MV-4-11 (cell line): ENCODE data around the gene AGAP1.

Source experiments
- DNase-seq: peaks from one replicate; lab custom pipeline; 2025; lab: John Stamatoyannopoulos, UW

The AGAP1 gene

DNA sequence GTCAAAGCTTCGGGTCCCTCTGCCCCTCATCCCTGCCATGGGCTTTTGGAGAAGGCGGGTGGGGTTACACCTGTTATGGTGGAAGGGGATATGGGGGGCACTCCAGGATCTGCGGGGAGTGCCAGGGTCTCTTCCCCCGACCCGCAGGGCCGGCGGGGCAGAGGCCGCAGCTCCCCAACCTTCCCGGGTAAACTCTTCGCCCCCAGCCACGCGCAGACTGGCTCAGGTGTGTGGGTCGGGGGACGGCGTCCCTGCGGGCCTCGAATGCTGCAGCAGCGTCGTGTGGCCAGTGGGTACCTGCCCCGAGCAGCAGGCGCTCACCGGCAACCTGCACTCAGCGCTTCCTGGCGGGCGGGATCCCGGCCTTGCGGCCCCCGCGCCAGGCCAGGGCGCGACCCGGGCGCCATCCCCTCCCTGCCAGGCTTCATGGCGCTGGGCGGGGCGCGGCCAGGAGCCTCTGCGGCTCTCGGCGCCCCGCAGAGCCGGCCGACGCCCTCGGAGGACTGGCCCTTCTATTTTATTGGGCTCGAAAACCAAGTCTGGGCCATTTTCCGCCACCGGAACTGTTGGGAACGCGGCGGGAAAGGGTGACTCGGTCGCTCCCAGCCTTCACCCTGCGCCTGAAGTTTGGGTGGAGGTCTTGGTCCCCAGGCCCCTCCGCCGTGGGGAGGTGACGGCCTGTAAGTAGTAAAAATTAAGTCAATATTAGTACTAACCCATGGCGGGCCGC, 669.8 kb downstream of the AGAP1 start:
- no peak for DNase-seq

DNA sequence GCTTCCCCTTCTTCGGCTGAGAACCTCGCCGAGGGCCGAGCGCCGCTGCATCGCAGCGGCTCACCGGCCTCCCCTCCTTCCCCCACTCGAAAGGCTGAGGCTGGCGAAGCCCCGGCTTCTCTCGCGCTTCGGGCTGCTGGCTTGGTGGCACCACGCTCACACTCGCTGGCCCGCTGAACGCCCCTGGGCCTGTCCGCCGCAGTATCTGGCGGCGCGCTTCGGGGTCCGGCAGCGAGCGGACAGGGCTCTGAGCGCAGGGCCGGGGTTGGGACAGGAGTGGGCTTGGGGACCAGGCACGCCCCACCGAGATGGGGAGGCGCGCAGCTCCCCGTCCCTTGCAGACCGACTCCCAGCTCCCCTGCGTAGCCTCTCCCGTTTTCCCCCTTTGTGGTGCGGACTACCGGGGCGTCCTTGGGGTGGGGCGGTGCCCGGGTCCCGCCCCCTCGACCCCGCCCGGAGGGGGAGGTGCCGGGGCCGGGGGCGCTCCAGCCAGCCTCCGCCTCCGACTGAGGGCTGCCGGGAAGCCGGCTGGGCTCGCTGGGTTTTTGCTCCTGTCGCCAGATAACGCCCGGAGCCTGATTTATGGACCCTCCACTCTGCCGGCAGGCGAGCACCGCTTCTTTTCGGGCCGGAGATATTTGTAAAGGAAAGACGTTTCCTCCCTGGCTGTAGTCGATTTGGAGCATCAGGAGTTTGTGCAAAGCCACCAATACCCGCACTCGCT, 670.5 kb downstream of the AGAP1 start:
- no peak for DNase-seq

DNA sequence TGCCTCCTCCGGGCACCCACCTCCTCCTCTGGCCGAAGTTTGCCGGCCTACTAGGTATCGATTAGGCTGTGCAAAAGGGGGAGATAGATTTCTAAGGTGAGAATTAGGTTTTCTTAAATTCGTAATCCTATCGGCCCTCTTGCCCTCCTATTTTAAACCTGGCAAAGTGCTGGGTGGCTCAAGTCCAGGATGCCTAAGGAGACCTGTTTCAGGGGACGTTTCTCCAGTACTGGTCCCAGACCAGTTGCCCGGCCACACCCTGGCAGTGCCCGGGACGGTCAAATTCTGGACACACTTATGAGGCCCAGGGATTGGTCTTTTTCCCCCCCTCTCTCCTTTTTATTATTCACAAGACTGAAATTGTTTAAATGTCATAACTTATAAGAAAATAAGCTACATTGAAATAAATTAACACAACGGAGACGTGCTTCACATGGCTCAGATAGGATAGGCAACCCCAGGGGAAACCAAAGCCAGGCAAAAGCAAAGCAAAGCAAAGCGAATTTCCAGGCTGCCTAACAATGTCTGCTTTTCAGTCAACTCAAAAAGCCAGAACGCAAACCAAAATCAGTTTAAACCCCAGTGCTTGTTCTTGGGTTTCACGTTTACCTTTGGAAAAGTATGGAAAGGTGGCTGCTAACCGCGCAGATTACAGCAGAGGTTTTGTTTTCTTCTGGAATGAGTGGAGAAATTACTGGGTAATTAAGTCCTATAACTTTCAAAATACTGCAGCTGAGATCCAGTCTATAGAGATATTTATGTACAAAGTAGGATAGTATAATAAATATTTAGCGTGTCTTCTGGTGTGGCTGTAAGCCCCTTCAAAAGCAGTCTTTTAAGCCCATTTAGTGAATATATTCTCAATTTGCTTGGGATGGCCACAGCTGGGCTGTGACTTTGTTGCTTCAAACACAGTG, 671.3 kb downstream of the AGAP1 start:
- DNase-seq: no peak

DNA sequence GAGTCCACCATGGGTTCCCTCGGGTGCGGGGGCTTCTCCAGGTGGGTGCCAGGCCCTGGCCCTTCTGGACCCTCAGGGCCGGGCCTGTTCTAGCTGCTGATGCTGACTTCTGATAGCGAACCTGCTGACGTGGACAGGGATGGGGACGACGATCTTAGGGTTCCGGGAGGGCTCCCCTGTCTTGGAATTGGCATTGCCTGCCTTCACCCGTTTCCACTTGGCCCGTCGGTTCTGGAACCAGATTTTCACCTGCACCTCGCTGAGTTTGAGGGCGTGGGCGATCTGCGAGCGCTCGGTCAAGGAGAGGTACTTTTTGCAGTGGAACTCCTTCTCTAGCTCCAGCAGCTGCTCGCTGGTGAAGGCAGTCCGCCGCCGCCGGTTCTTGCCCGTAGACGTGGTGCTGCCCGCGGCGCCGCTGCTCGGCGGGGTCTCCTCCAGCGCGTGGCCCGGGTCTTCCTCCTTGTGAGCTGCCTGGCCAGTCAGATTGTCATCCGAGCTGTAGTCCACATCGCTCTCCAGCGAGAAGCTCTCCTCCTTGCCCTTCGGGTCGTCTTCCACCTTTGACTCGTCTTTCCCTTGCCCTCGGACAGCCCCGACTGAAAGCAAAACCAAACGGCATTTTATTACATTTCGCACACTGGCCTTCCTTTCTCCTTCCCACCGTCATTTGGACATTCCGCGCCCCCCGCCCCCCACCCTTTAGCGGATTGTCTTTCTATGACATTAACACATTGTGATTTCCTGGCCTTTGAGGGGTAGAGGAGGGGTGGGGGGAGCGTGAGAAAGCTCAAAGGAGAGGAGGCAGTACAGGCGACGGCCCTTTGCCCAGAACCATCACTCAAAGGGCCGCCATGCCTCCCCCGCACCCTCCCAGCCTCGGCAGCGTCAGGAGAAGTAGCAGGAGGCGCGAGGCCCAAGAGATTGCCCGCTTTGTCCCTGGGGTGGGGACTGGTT, 672.3 kb downstream of the AGAP1 start:
- no peak for DNase-seq

DNA sequence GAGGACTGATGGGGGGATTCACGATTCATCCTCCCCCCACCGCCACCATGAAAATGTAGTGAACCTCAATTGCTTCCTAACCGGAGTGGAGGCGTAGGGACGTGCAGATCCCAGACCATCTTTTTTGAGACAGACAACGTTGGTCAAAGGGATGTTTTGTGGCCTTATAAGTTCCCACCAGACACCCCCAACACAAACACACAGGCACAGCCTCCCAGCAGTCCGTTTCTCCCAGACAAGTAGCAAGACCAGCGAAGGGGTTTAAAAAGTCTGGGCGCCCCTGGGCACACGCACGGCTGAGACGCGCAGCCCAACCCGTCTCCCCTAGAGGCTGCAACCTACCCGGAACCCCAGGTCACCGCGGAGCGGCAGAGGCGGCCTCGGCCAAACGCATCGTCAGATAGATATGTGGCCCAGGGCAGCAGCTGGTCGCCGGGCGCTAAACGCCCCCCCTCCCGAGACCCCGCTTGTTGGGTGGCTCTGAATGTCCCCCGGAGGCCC, 673.0 kb downstream of the AGAP1 start:
- DNase-seq: no peak

DNA sequence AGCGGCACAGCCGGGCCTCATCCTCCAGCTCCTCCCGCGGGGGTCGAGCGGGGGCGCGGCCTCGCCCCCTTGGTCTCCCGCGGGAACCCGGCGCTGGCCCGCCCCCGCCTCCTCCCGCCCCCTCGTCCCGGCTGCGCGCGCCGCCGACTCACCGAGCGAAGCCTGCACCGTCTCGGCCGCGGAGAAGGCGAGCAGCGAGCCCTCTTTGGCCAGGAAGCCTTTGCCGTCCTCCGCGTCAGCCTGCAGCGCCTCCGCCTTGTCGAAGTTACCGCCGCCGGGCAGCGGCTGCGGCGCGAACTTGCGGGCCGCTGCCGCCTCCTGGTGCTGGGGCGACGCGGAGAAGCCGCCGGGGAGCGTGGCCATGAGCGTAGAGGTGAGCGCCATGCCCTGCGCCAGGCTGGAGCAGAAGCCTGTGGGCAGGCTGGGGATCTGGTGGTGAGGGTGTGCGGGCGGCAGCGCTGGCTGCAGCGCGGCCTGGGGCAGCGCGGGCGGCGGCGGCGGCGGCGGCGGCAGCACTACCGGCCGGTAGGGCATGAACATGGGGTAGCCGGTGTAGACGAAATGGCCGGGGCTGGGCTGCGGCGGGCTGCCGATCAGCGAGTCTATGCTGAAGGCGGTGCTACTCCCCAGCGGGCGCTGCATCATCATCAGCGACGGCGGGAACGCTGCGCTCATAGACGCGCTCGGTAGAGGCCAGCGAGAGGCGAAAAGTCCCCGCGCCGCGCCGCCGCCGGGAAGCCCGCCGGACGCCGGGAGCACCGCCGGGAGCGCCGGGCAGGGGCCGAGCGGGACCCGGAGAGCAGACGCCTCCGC, 673.7 kb downstream of the AGAP1 start:
- DNase-seq: no peak

DNA sequence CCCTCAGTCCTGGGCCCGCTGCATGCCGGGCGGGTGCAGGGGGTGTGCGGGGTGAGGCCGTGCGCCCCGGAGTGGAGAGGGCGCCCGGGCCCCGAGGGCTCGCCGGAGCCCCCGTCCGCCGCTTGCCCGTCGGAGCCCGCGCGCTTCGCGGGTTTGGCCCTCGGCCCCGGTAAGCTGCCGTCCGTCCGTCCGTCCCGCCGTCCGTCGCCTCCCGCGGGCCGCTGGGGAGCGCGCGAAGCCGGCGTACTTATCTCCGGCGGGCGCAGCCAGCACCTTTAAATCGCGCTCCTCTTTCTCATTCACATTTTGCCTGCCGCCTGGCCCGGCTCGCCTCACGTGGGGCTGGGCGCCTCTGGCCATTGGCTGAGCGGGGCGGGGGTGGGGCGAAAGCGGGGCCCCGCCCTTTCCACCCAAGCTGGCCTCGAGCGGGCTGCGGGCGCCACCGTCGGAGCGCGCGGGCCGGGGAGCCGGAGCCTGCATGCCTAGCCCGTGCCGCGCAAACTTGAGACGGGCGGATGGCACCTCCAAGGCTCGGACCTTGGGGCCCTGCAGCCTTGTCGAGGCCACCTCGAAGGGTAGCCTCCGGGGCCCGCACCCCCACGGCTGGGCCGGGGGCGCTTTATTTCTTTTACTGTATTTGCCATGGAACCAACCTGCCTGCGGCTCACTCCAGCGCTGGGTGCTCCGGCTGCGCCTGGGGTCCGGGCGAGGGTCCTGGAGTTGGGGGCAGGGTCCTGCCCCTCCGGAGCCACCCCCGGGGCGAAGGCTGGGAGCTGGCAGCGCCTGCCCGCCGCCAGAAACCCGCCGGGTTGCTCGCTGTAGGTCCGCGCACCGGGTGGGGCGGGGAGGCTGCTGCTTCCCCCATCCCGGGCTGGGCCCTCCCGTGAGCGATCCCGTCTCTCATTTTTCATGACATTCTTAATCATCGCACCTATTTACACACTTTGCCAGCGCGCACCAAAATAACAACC, 674.6 kb downstream of the AGAP1 start, which contains the start of gene GBX2:
Gene GBX2, minus strand, starts transcription at position 277 of the 971 bp plus-strand sequence. CDS start 415 bp downstream, outside the sequence.
- no peak for DNase-seq

DNA sequence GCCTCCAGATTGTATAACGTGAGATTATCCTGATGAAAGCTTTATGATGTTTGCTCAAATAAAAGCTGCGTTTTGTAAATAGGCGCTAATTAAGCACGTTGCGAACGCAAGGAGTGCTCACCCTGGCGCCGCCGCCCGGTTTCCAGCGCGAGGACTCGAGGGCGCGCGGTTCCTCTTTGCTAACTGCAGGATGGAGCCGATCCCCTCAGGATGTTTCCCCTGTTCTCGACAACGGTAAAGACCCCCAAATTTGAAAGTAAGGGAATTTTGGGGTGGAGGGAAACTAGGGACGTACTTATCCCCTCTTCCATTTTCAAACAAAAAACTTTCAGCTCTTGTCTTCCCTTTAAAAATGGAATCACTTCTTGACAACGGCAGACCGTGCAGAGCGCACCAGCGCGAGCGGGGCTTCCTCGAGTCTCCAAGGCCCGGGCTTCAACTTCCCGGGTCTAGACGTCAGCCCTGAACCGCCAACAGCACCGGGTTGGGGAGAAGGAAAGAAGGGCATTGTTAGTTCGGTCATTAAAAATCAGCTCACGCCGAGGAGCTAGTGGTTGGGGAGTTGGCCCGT, 675.4 kb downstream of the AGAP1 start:
- DNase-seq: no peak

DNA sequence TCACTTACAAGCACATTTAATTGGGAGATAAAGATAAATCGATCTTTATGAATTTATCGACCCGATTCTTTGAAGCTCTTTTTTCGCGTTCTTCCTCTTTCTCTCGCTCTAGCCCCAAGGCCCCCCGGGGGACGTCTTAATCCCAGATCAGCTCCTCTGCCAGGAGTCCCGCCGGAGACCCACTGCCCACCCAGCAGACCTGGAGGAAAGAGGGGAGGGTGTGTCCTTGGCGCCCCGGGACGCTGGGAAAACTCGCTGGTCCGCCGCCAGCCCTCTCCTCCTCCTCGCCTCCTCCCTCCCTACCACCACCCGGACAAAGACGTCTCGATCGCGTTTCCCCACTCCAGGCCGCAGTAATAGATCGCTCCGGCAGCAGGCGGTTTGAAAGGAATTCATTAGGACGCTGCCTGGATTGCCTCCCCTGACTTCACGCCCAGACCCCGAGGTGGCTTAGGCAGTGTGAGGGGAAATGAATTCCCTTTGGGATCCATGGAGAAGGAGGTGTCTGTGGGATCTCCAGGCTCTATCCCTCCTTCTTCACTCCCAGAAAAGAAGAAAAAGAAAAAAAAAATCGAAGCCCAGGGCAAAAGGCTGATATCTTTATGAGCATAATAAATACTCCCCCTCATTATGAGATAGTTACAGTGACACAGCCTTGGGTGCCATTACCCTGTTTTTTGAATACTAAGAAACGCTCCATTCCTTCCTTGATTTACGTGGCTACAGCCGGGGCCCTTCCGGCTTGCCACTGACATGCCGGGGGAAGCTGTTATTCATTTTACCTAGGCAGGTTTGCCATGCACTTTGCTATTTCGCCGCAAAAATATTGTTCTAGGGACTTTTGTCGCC, 676.1 kb downstream of the AGAP1 start:
- no peak for DNase-seq

DNA sequence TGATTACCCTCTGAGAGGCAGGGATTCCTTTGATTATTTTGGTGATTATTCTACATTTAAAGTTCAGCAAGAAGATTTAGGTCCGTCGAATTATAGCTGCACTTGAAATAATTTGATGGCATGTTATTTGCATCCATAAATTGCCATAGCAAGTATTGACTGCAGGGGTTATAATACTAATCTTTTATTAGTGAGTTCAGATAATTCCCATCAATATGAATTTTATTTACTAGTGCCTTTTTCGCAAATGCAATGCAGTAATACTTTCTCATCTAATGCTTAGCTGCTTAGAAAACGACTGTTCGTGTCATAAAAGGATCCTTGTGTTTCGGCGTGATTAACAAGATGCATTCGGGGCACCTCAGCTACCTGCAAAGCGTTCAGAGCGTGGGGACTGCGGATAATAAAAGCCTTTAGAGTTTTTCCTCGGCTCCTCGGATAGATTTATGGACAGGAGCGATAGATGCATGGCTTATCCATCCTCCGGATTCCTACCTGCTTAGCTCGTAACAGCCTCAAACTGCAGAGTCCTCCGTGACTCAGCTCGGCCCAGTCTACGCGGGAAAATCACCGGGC, 676.8 kb downstream of the AGAP1 start:
- DNase-seq: no peak

DNA sequence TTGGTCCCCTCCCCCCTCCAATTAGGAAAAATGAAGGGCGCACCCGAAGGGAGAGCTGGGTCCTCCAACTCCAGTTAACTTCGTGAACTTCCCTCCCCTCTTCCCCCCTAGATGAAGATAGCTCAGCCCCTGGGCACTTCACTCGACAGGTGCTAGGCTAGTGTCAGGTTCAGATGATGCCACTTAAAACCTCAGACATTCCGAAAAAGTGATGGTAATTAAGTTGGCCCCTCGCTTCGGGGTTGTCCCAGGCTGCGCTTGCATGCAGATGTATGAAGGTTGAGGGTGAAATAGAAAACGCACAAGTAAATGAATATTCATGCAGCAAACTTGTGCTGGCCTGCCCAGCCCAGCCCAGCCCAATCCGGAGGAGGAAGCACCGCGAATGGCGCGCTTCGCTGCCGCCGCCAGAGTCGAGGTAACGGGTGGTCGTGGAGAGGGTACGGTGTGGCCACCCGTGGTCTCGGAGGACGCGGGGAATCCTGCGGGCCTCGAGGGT, 677.4 kb downstream of the AGAP1 start:
- no peak for DNase-seq

DNA sequence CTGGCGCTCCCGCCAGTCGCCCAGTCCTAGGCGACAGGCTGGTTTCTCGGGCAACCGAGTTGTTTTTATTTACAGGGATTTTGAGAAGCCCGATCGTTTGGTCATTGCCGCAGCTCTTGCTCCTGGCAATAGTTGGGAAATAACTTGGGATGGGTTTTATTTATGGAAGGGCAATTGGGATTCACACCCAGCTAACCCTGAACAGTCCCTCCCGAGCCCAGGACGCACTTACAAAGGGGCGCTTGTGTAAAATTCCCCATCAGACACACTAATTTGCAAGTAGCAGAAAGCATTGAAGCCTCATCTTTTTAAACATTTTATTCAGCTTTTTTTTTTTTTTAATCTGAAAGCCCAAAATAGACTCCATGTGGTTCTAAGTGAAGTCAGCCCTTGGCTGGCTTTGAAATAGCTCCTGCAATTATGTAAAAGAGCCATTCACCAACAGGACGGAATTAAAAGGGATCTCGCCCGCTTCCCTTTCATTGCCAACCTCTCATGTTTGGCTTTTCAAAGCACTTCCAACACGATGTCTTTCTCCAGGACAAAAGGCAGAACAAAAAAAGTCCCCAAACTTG, 677.9 kb downstream of the AGAP1 start:
- no peak for DNase-seq

DNA sequence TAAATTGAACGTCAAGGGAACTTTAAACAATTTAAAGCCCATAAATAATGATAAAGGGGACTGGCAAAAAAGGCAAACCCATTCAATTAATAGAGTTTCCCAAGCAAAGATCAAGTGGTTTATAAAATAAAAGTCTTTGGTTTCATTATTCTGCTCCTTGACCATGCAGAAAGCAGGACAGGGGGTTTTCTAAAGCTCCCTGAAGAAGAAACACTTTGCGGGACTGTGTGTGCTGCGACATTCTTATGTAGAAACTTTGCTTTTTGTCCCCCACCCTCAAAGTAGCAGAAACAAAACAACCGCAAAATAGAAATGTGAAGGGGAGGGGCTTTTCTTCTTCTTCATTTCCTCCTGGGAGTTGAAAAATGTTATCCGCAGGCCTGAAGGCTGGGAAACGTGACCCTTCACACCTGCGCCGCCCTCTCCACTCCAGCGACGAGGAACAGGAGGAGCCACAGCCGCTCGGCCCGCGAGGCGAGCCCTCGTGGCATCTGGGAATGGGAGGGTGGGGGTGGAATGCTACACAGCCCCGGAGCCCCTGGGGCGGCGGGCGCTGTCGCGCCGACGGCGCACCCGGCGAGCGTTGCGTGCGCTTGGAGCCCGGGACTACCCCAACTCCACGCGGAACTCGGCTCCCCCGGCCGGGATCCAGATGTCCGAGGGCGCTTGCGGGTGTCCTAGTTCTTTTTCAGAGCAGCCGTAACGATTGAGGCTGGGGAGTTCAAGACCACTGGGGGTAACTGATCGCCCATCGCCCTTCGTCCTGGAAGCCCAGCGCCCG, 678.6 kb downstream of the AGAP1 start:
- DNase-seq: no peak

DNA sequence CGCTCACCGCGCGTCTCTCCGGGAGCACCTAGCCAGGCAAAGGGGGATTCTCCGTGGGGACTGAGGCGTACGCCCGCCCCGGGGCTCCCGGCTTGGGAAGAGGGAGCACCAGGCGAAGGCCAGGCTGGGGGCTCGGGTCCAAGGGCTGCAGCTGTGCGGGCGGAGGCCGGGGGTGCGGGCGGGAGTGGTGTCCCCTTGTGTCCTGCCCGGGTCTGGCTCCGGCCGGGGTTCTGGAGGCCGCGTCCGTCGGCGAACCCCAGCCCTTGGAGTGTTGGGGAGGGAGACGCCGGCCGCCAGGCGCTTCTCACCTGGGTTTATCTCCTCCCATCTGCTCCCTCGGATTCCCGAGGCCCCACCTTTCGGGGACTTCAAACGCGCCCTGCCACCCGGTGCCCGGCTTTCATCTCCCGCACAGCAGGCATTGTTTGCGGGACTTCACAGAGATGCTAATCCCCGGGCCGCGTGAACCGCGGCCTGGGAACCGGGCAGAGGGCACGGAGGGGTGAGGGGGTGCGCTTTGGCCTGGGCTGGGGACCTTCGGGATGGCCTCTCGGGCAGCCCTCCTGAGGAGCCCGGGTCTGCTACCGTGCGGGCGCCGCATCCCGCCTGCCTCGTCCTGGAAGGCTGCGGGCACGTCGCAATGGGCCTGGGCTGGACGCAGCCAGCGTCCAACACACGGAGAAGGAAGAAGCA, 679.3 kb downstream of the AGAP1 start:
- DNase-seq: no peak
